ENCODE results near the gene IST1. TPM values are rescaled to one million over a fixed set of nuclear protein-coding genes. Genes with fewer than 3 reads are reported as not detected.
"Not testable (repeated sequence)": the region's sequence is repeated elsewhere in the genome, so short reads cannot be mapped to it uniquely, and the experiment has no call there.

IST1 gene
- total RNA-seq, 1 experiment from 2014 or later, result 331 TPM

GRCh38 chr16:71859762-71860521 is 35.4 kb upstream of the IST1 start:
- peaks cover 49% of the 10 kb centered on the region for H3K36me3 Mint-ChIP-seq (ENCODE audit: insufficient read depth, unreplicated experiment)
- no peaks in the 10 kb centered on the region for H3K27me3 ChIP-seq (replicated peaks; ENCODE audit: control insufficient read depth, insufficient read depth, low read length)
- no peaks in the 10 kb centered on the region for H3K27me3 Mint-ChIP-seq (ENCODE audit: insufficient read depth, unreplicated experiment)
- intact Hi-C loops (cut with micrococcal nuclease; ENCODE audit: unreplicated experiment), result no loop called here
- TF ChIP-seq, protein P1, sequence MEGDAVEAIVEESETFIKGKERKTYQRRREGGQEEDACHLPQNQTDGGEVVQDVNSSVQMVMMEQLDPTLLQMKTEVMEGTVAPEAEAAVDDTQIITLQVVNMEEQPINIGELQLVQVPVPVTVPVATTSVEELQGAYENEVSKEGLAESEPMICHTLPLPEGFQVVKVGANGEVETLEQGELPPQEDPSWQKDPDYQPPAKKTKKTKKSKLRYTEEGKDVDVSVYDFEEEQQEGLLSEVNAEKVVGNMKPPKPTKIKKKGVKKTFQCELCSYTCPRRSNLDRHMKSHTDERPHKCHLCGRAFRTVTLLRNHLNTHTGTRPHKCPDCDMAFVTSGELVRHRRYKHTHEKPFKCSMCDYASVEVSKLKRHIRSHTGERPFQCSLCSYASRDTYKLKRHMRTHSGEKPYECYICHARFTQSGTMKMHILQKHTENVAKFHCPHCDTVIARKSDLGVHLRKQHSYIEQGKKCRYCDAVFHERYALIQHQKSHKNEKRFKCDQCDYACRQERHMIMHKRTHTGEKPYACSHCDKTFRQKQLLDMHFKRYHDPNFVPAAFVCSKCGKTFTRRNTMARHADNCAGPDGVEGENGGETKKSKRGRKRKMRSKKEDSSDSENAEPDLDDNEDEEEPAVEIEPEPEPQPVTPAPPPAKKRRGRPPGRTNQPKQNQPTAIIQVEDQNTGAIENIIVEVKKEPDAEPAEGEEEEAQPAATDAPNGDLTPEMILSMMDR (IDR thresholded peaks at IDR 0.05; ENCODE audit: insufficient read depth in 1 of 2, low read depth in 1 of 2, low read length in 1 of 2, severe bottlenecking in 1 of 2, unreplicated experiment in 1 of 2), result no peak
- peaks cover 3% of the 10 kb centered on the region; the same call in 1 of the 2 replicates for H3K36me3 ChIP-seq (ENCODE audit: control insufficient read depth, insufficient read depth, low read length)
- no peak overlapping the region for H3K4me3 ChIP-seq (ENCODE audit: low read depth, low read length)
- no peak overlapping the region for H3K27ac Mint-ChIP-seq (ENCODE audit: unreplicated experiment)
- no peak for DNase-seq
- H3K4me1 Mint-ChIP-seq (ENCODE audit: low read depth, unreplicated experiment), result peaks cover 16% of the 10 kb centered on the region
- peaks cover 17% of the 10 kb centered on the region for H3K4me1 ChIP-seq
- no peaks in the 10 kb centered on the region for H3K9me3 Mint-ChIP-seq (ENCODE audit: unreplicated experiment)
- POLR2A ChIA-PET, result no interaction called here
- BruUV-seq (replicated peaks), result no TSS peak
- H3K9me3 ChIP-seq, result no peaks in the 10 kb centered on the region
- no peak overlapping the region for H3K4me3 Mint-ChIP-seq (ENCODE audit: unreplicated experiment)
- CTCF ChIA-PET, result interaction anchor here (1.0 kb wide), 1 partner anchor 22 kb away, joined by 4 read pairs; no protein-coding TSS in a partner anchor

DNA sequence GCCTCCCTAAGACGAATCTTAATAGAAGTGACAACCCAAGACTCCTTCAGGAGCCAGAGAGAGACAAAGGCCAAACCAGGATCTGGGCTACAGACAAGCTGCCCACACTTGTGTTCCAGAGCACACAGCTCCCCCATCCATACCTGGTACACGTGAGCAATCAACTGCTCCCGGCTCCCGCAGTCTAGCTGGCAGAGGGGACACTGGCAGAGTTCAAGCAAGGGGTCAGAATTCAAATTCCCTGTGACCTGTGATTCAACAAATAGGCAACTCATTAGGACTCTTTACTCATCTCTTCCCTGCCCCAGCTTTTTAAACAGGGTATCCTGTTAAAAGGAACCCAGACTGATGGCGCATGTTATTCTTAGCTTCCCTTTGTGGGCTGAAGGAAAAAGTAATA is 31.3 kb upstream of the IST1 start:
- TF ChIP-seq, protein P1 (IDR thresholded peaks at IDR 0.05; ENCODE audit: insufficient read depth in 1 of 2, low read depth in 1 of 2, low read length in 1 of 2, severe bottlenecking in 1 of 2, unreplicated experiment in 1 of 2), result no peak
- no TSS peak for BruUV-seq (replicated peaks)
- Mint-ChIP-seq H3K4me3 (ENCODE audit: unreplicated experiment) (no peak overlapping the region), H3K9me3 (ENCODE audit: unreplicated experiment) (no peaks in the 10 kb centered on the region), H3K36me3 (ENCODE audit: insufficient read depth, unreplicated experiment) (peaks cover 38% of the 10 kb centered on the region), H3K27me3 (ENCODE audit: insufficient read depth, unreplicated experiment) (no peaks in the 10 kb centered on the region), H3K4me1 (ENCODE audit: low read depth, unreplicated experiment) (peaks cover 10% of the 10 kb centered on the region), H3K27ac (ENCODE audit: unreplicated experiment) (no peak overlapping the region)
- peaks cover 3% of the 10 kb centered on the region; the same call in 1 of the 2 replicates for H3K36me3 ChIP-seq (ENCODE audit: control insufficient read depth, insufficient read depth, low read length)
- intact Hi-C loops (cut with micrococcal nuclease; ENCODE audit: unreplicated experiment), result no loop called here
- no peak overlapping the region for H3K4me3 ChIP-seq (ENCODE audit: low read depth, low read length)
- H3K27me3 ChIP-seq (replicated peaks; ENCODE audit: control insufficient read depth, insufficient read depth, low read length), result no peaks in the 10 kb centered on the region
- ChIA-PET CTCF (no interaction called here), POLR2A (no interaction called here)
- DNase-seq, result no peak
- H3K9me3 ChIP-seq, result no peaks in the 10 kb centered on the region
- H3K4me1 ChIP-seq, result peaks cover 6% of the 10 kb centered on the region

DNA sequence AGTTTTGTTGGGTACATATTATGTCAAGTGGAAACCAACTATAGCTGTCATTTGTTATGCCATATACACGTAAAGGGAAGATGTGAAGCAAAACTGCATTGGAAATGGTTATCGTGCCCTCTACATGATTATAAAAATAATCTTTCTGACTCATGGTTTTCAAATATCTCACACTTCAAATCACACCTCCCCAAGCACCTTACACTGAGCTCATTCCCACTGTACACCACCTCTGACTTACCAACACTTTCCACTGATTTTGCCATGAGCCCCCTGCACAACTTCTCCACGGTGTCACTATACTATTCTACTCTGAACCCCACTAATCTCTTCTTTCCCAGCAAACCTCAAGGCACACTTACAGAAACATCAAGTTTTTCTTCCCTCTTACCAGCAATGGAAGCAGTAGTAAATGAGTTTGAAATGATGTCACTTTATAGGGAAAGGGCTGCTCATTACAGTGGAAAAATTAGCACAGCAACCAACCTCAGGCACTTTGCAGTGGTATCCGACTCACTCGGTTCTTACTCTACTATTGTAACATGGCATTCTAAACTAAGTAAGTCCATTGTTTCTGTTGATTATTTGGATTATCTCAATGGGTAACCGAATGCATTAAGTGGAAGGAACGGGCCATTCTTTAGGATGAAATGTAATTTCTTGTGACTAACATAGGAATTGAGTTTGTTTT is 30.0 kb upstream of the IST1 start:
- POLR2A ChIA-PET, result no interaction called here
- Mint-ChIP-seq H3K4me3 (ENCODE audit: unreplicated experiment) (no peak overlapping the region), H3K4me1 (ENCODE audit: low read depth, unreplicated experiment) (peaks cover 2% of the 10 kb centered on the region), H3K27me3 (ENCODE audit: insufficient read depth, unreplicated experiment) (no peaks in the 10 kb centered on the region), H3K9me3 (ENCODE audit: unreplicated experiment) (no peaks in the 10 kb centered on the region), H3K36me3 (ENCODE audit: insufficient read depth, unreplicated experiment) (peaks cover 28% of the 10 kb centered on the region), H3K27ac (ENCODE audit: unreplicated experiment) (no peak overlapping the region)
- Histone ChIP-seq H3K4me3 (ENCODE audit: low read depth, low read length) (no peak overlapping the region), H3K9me3 (no peaks in the 10 kb centered on the region), H3K27me3 (replicated peaks; ENCODE audit: control insufficient read depth, insufficient read depth, low read length) (no peaks in the 10 kb centered on the region), H3K4me1 (no peaks in the 10 kb centered on the region), H3K36me3 (ENCODE audit: control insufficient read depth, insufficient read depth, low read length) (no peaks in the 10 kb centered on the region; the same call in 1 of the 2 replicates)
- DNase-seq, result no peak
- TF ChIP-seq, protein P1 (IDR thresholded peaks at IDR 0.05; ENCODE audit: insufficient read depth in 1 of 2, low read depth in 1 of 2, low read length in 1 of 2, severe bottlenecking in 1 of 2, unreplicated experiment in 1 of 2), result no peak
- intact Hi-C loops (cut with micrococcal nuclease; ENCODE audit: unreplicated experiment), result no loop called here
- no TSS peak for BruUV-seq (replicated peaks)
- CTCF ChIA-PET, result interaction anchor here (0.8 kb wide), 1 partner anchor 300 kb away, joined by 4 read pairs; no protein-coding TSS in a partner anchor

DNA sequence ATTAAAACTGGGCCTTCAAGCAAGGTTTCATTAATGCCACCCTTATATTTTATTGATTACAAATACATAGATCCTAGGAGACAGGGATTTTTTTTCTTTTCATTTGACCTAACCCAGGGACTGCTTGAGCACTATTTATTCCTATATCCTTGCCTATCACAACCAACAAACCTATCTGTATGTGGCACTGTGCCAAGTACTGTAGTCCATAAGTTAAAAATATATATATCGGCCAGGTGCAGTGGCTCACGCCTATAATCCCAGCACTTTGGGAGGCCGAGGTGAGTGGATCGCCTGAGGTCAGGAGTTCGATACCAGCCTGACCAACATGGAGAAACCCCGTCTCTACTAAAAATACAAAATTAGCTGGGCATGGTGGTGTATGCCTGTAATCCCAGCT is 28.2 kb upstream of the IST1 start:
- H3K9me3 Mint-ChIP-seq (ENCODE audit: unreplicated experiment); H3K4me3 Mint-ChIP-seq (ENCODE audit: unreplicated experiment); intact Hi-C loops (cut with micrococcal nuclease; ENCODE audit: unreplicated experiment); H3K4me3 ChIP-seq (ENCODE audit: low read depth, low read length); POLR2A ChIA-PET; H3K4me1 Mint-ChIP-seq (ENCODE audit: low read depth, unreplicated experiment); CTCF ChIA-PET; H3K27me3 ChIP-seq (replicated peaks; ENCODE audit: control insufficient read depth, insufficient read depth, low read length); BruUV-seq (replicated peaks); H3K36me3 ChIP-seq (ENCODE audit: control insufficient read depth, insufficient read depth, low read length); DNase-seq; H3K27me3 Mint-ChIP-seq (ENCODE audit: insufficient read depth, unreplicated experiment); H3K4me1 ChIP-seq; H3K27ac Mint-ChIP-seq (ENCODE audit: unreplicated experiment); H3K9me3 ChIP-seq: not testable (repeated sequence)
- peaks cover 16% of the 10 kb centered on the region for H3K36me3 Mint-ChIP-seq (ENCODE audit: insufficient read depth, unreplicated experiment)

Measured in Caco-2 (cell line).